ENCODE results near the gene COL18A1. TPM values are rescaled to one million over a fixed set of nuclear protein-coding genes. Genes with fewer than 3 reads are reported as not detected.

The COL18A1 gene
- total RNA-seq, 1 experiment from 2014 or later = 3.4 TPM

- H3K4me3 Mint-ChIP-seq (ENCODE audit: unreplicated experiment) = no peak overlapping the region
- peaks cover 5% of the 10 kb centered on the region for H3K27me3 Mint-ChIP-seq (ENCODE audit: insufficient read depth, unreplicated experiment)
- H3K9me3 Mint-ChIP-seq (ENCODE audit: unreplicated experiment) = no peaks in the 10 kb centered on the region
- no peak for TF ChIP-seq CTCF (IDR thresholded peaks at IDR 0.05; ENCODE audit: unreplicated experiment)
- intact Hi-C loops (cut with micrococcal nuclease) = no loop called here
- no peaks in the 10 kb centered on the region for H3K4me1 Mint-ChIP-seq (ENCODE audit: insufficient read depth, unreplicated experiment)
- BruUV-seq (replicated peaks) = no TSS peak
- no peak overlapping the region for H3K27ac Mint-ChIP-seq (ENCODE audit: low read depth, unreplicated experiment)
- POLR2A ChIA-PET = no interaction called here
- no peak for DNase-seq (ENCODE audit: unreplicated experiment)
- H3K36me3 Mint-ChIP-seq (ENCODE audit: insufficient read depth, unreplicated experiment) = no peaks in the 10 kb centered on the region
- CTCF ChIA-PET = no interaction called here
Measured at GRCh38 chr21:45456584-45457160, 51.7 kb downstream of the COL18A1 start.

GRCh38 chr21:45457161-45457831 is 52.3 kb downstream of the COL18A1 start:
- no peak for TF ChIP-seq CTCF (IDR thresholded peaks at IDR 0.05; ENCODE audit: unreplicated experiment)
- H3K9me3 Mint-ChIP-seq (ENCODE audit: unreplicated experiment) = peaks cover 5% of the 10 kb centered on the region
- POLR2A ChIA-PET = no interaction called here
- CTCF ChIA-PET = no interaction called here
- intact Hi-C loops (cut with micrococcal nuclease) = no loop called here
- BruUV-seq (replicated peaks) = no TSS peak
- H3K36me3 Mint-ChIP-seq (ENCODE audit: insufficient read depth, unreplicated experiment) = no peaks in the 10 kb centered on the region
- no peak for DNase-seq (ENCODE audit: unreplicated experiment)
- no peak overlapping the region for H3K4me3 Mint-ChIP-seq (ENCODE audit: unreplicated experiment)
- H3K4me1 Mint-ChIP-seq (ENCODE audit: insufficient read depth, unreplicated experiment) = no peaks in the 10 kb centered on the region
- H3K27me3 Mint-ChIP-seq (ENCODE audit: insufficient read depth, unreplicated experiment) = peaks cover 11% of the 10 kb centered on the region
- no peak overlapping the region for H3K27ac Mint-ChIP-seq (ENCODE audit: low read depth, unreplicated experiment)

- no peak for DNase-seq (ENCODE audit: unreplicated experiment)
- peaks cover 9% of the 10 kb centered on the region for H3K9me3 Mint-ChIP-seq (ENCODE audit: unreplicated experiment)
- H3K4me3 Mint-ChIP-seq (ENCODE audit: unreplicated experiment) = no peak overlapping the region
- peaks cover 16% of the 10 kb centered on the region for H3K27me3 Mint-ChIP-seq (ENCODE audit: insufficient read depth, unreplicated experiment)
- no peak for TF ChIP-seq CTCF (IDR thresholded peaks at IDR 0.05; ENCODE audit: unreplicated experiment)
- intact Hi-C loops (cut with micrococcal nuclease) = no loop called here
- BruUV-seq (replicated peaks) = no TSS peak
- H3K4me1 Mint-ChIP-seq (ENCODE audit: insufficient read depth, unreplicated experiment) = no peaks in the 10 kb centered on the region
- ChIA-PET CTCF (no interaction called here), POLR2A (no interaction called here)
- H3K36me3 Mint-ChIP-seq (ENCODE audit: insufficient read depth, unreplicated experiment) = no peaks in the 10 kb centered on the region
- H3K27ac Mint-ChIP-seq (ENCODE audit: low read depth, unreplicated experiment) = no peak overlapping the region
Measured at GRCh38 chr21:45457832-45458172, 52.8 kb downstream of the COL18A1 start.

GRCh38 chr21:45458281-45459170 is 53.6 kb downstream of the COL18A1 start:
- BruUV-seq (replicated peaks) = no TSS peak

More at GRCh38 chr21:45458281-45459170, 53.6 kb downstream of the COL18A1 start:
- Mint-ChIP-seq H3K36me3 (ENCODE audit: insufficient read depth, unreplicated experiment) (no peaks in the 10 kb centered on the region), H3K4me1 (ENCODE audit: insufficient read depth, unreplicated experiment) (no peaks in the 10 kb centered on the region), H3K27ac (ENCODE audit: low read depth, unreplicated experiment) (no peak overlapping the region), H3K9me3 (ENCODE audit: unreplicated experiment) (peaks cover 9% of the 10 kb centered on the region), H3K4me3 (ENCODE audit: unreplicated experiment) (no peak overlapping the region), H3K27me3 (ENCODE audit: insufficient read depth, unreplicated experiment) (peaks cover 24% of the 10 kb centered on the region)
- no peak for TF ChIP-seq CTCF (IDR thresholded peaks at IDR 0.05; ENCODE audit: unreplicated experiment)
- intact Hi-C loops (cut with micrococcal nuclease) = no loop called here
- ChIA-PET CTCF (interaction anchor here (1.2 kb wide), 1 partner anchor 319 kb away, joined by 3 read pairs; no protein-coding TSS in a partner anchor), POLR2A (no interaction called here)
- no peak for DNase-seq (ENCODE audit: unreplicated experiment)

Measured in MCF 10A (cell line).